Measurements from ENCODE around the gene MYO9A. TPM values are rescaled to one million over a fixed set of nuclear protein-coding genes. Genes with fewer than 3 reads are reported as not detected.
"Not testable (repeated sequence)": the region's sequence is repeated elsewhere in the genome, so short reads cannot be mapped to it uniquely, and the experiment has no call there.

Gene MYO9A
- polyA plus RNA-seq, 6 donors from 2014 or later, result 10.8 to 26.7 (median 14.1) TPM

DNA sequence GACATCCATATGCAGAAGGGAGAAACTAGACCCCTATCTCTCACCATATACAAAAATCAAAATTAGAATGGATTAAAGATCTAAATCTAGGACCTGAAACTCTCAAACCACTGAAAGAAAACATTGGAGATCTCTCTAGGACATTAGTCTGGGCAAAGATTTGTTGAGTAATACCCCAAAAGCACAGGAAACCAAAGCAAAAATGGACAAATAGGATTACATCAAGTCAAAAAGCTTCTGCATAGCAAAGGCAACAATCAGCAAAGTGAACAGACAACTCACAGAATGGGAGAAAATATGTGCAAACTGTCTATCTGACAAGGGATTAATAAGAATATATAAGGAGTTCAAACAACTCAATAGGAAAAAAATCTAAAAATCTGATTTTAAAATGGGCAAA lies 54.8 kb downstream of the MYO9A start:
- ATAC-seq (ENCODE audit: low read depth in 2 of 2), result no peak
- no peak for DNase-seq
- no peaks in the 10 kb centered on the region for H3K27me3 Mint-ChIP-seq
- H3K27ac Mint-ChIP-seq, result no peak overlapping the region
- peaks cover 5 to 20% of the 10 kb centered on the region in 2 donors for H3K36me3 Mint-ChIP-seq
- peaks cover 0 to 13% (median 7%) of the 10 kb centered on the region in 7 donors for H3K9me3 Mint-ChIP-seq
- peaks cover 4 to 5% (median 5%) of the 10 kb centered on the region in 3 donors for H3K4me1 Mint-ChIP-seq
- H3K4me3 Mint-ChIP-seq, result no peak overlapping the region

DNA sequence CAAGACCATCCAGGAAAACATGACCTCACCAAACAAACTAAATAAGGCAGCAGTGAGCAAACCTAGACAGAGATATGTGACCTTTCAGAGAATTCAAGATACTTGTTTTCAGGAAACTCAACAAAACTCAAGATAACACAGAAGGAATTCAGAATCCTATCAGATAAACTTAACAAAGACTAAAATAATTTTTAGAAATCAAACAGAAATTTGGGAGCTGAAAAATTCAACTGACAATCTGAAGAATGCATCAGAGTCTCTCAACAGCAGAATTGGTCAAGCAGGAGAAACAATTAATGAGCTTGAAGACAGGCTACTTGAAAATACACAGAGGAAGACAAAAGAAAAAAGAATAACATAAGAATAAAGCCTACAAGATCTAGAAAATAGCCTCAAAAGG lies 55.6 kb downstream of the MYO9A start:
- Mint-ChIP-seq H3K27ac (no peak overlapping the region), H3K4me1 (peaks cover 4 to 9% (median 9%) of the 10 kb centered on the region in 3 donors), H3K36me3 (peaks cover 5 to 20% of the 10 kb centered on the region in 2 donors), H3K4me3 (no peak overlapping the region), H3K27me3 (no peaks in the 10 kb centered on the region), H3K9me3 (peaks cover 0 to 13% (median 7%) of the 10 kb centered on the region in 7 donors)
- DNase-seq, result no peak
- ATAC-seq (ENCODE audit: low read depth in 2 of 2), result no peak

DNA sequence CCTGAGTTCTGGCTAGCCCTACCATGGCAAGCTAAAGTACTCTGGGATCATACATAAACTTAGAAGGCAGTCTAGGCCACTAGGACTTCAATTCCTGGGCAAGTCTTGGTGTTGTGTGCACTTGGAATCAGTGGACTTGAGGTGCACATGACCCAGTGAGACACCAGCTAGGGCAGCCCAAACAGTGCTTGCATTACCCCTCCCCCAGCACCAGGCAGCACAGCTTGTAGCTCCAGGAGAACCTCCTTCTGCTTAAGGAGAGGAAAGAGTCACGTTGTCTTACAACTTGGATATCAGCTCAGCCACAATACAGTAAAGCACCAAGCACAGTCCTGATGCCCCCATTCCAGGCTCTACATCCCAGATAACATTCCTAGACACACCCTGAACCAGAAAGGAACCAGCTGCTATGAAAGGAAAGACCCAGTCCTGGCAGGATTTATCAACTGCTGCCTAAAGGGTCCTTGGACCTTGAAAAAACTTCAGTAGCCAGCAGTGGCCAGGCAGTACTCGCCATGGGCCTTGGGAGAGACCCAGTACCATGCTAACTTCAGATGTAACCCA lies 57.2 kb downstream of the MYO9A start:
- Mint-ChIP-seq H3K27me3 (no peaks in the 10 kb centered on the region), H3K27ac (peak overlapping the region in 1 of 6 donors; percentile 23), H3K4me1 (peaks cover 4 to 10% (median 9%) of the 10 kb centered on the region in 3 donors), H3K4me3 (no peak overlapping the region), H3K9me3 (peaks cover 0 to 13% (median 7%) of the 10 kb centered on the region in 7 donors), H3K36me3 (peaks cover 5 to 20% of the 10 kb centered on the region in 2 donors)
- DNase-seq, result no peak
- no peak for ATAC-seq (ENCODE audit: low read depth in 2 of 2)

DNA sequence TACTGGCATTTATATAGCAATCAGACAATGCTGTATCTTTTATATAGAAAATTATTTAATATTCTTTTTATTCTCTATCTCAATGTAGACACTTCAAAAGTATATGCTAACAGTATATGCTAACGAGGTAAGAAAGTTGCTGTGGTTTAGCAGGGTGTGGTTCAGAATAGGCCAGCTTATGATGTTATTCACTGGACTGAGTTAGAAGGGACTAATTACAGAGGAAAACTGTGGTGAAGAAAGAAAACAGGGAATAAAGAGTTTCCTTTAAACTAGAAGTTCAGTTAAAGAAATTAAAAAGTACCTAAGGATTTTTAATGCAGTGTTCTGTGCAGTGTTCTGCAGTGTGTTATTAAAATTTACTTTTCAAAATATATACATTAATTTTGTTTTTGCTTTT lies 59.4 kb downstream of the MYO9A start:
- ATAC-seq (ENCODE audit: low read depth in 2 of 2) (no peak), DNase-seq (no peak)
- H3K4me1 Mint-ChIP-seq, result peaks cover 9 to 21% (median 11%) of the 10 kb centered on the region in 3 donors
- no peak overlapping the region for H3K4me3 Mint-ChIP-seq
- no peaks in the 10 kb centered on the region for H3K27me3 Mint-ChIP-seq
- H3K36me3 Mint-ChIP-seq, result peaks cover 0 to 20% of the 10 kb centered on the region in 2 donors
- H3K27ac Mint-ChIP-seq, result peak overlapping the region in 1 of 6 donors; percentile 22
- peaks cover 0 to 12% (median 7%) of the 10 kb centered on the region in 7 donors for H3K9me3 Mint-ChIP-seq

DNA sequence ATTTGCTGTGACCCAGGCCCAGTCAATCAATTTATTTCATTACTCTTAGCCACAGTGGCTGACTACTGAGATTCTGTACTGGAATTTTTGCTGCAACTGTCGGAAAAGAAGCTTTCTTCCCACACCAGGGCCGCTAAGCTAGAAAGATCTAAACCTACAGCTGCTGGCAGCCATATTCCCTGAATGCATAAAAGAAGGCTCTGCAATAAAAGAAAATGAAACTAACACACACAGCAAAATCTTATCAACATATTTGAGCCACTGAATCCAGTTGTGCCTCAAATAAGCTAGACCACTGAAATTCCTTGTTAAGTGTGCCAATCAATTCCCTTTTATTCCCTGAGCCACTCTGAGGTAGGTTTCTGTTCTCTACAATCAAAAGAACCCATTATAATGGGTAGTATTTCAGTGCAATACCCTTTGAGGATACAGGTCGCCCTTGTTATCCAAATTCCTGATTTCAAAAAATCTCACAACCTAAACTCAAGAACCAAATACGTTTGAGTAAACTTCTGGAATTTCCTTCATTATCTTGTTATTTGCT lies 60.3 kb downstream of the MYO9A start:
- no peak for ATAC-seq (ENCODE audit: low read depth in 2 of 2)
- Mint-ChIP-seq H3K4me1 (peaks cover 11 to 21% (median 13%) of the 10 kb centered on the region in 3 donors), H3K27me3 (no peaks in the 10 kb centered on the region), H3K36me3 (peaks cover 0 to 12% of the 10 kb centered on the region in 2 donors), H3K9me3 (peaks cover 0 to 12% (median 6%) of the 10 kb centered on the region in 7 donors), H3K27ac (peak overlapping the region in 2 of 6 donors; percentile 23 to 42), H3K4me3 (no peak overlapping the region)
- no peak for DNase-seq

DNA sequence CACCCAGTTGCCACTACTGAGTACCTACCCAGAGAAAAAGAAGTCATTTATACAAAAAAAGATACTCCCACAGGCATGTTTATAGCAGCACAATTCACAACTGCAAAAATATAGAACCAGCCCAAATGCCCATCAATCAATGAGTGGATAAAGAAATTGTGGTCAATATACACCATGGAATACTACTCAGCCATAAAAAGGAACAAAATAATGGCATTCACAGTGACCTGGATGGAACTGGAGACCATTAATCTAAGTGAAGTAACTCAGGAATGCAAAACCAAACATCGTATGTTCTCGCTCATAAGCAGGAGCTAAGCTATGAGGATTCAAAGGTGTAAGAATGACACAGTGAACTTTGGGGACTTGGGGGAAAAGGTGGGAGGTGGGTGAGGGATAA lies 61.7 kb downstream of the MYO9A start:
- not testable (repeated sequence) for DNase-seq; H3K27ac Mint-ChIP-seq; H3K9me3 Mint-ChIP-seq; H3K36me3 Mint-ChIP-seq; ATAC-seq (ENCODE audit: low read depth in 2 of 2); H3K4me3 Mint-ChIP-seq; H3K27me3 Mint-ChIP-seq
- peaks cover 11 to 17% (median 16%) of the 10 kb centered on the region in 3 donors for H3K4me1 Mint-ChIP-seq

DNA sequence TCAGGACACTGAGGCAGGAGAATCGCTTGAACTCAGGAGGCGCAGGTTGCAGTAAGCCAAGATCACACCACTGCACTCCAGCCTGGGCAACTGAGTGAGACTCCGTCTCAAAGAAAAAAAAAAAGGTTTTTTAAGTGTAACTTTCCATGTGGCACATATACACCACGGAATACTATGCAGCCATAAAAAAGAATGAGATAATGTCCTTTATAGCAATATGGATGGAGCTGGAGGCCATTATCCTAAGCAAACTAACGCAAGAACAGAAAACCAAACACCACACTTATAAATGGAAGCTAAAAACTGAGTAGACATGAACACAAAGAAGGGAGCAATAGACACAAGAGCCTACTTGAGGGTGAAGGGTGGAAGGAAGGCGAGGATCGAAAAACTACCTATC lies 64.7 kb downstream of the MYO9A start:
- not testable (repeated sequence) for H3K9me3 Mint-ChIP-seq; H3K36me3 Mint-ChIP-seq; ATAC-seq (ENCODE audit: low read depth in 2 of 2); H3K27ac Mint-ChIP-seq; H3K27me3 Mint-ChIP-seq; DNase-seq
- Mint-ChIP-seq H3K4me3 (peak overlapping the region in 2 of 8 donors; percentile 7 to 12), H3K4me1 (peaks cover 15 to 22% (median 18%) of the 10 kb centered on the region in 3 donors)

DNA sequence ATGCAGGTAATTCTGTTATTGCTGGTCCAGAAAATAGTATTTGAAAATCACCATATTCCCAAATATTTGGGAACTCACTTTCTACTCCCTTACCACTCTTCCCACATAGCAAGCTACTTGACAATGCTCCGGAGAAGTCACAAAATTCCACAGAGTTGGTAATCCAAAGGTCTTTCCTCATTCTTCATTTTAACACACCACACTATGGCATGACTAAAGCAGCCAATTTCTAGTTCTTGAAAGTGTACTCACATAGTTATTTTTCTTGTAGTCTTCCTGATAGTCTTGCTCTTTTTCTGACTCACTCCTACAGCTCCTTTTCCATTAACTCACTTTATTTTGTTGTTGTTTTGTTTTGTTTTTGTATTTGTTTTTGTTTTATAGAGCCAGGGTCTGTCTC lies 67.2 kb downstream of the MYO9A start:
- peaks cover 6 to 10% of the 10 kb centered on the region in 2 donors for H3K36me3 Mint-ChIP-seq
- no peaks in the 10 kb centered on the region for H3K27me3 Mint-ChIP-seq
- H3K4me1 Mint-ChIP-seq, result peaks cover 10 to 22% (median 17%) of the 10 kb centered on the region in 3 donors
- DNase-seq (no peak), ATAC-seq (ENCODE audit: low read depth in 2 of 2) (no peak)
- peaks cover 0 to 4% (median 0%) of the 10 kb centered on the region in 7 donors for H3K9me3 Mint-ChIP-seq
- H3K27ac Mint-ChIP-seq, result peak overlapping the region in 1 of 6 donors; percentile 90
- H3K4me3 Mint-ChIP-seq, result no peak overlapping the region

DNA sequence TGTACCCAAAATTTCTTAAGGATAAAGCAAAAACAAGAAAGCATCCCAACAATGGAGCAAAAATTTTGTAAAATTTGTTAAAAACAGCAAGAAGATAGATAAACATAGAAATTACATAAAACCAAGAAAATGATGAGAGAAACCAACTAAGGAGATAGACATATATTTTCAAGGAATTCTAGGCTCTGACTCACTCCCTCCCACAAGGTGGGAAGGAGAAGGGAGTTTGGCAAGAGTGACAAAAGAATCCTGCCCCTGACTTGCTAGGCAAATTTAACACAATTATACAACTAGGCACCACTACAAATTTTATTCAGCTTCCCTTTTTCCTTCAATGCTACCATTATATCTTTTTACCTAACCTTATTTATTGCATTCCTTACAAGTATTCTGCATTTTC lies 70.9 kb downstream of the MYO9A start:
- peaks cover 13 to 17% of the 10 kb centered on the region in 2 donors for H3K36me3 Mint-ChIP-seq
- H3K4me1 Mint-ChIP-seq, result peaks cover 6 to 12% (median 9%) of the 10 kb centered on the region in 3 donors
- H3K27me3 Mint-ChIP-seq, result no peaks in the 10 kb centered on the region
- no peaks in the 10 kb centered on the region for H3K9me3 Mint-ChIP-seq
- H3K4me3 Mint-ChIP-seq, result no peak overlapping the region
- no peak for ATAC-seq (ENCODE audit: low read depth in 2 of 2)
- no peak for DNase-seq
- no peak overlapping the region for H3K27ac Mint-ChIP-seq

DNA sequence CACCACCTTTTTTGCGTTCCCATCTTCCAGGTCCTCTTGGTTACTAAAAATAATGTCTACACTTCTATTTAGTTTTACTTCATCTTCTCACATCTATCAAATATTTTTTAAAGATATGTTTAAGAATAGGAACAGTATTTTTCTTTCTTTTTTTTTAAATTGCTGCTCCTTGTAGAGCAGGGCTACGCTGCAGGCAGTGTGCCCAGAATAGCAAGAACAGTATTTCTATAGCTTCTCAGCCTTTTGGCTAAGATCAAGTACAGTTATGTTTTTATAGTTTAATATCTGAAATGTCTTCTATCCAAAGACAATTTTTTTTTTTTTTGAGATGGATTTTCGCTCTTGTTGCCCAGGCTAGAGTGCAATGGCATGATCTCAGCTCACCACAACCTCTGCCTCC lies 73.0 kb downstream of the MYO9A start:
- peaks cover 13 to 17% of the 10 kb centered on the region in 2 donors for H3K36me3 Mint-ChIP-seq
- no peaks in the 10 kb centered on the region for H3K9me3 Mint-ChIP-seq
- ATAC-seq (ENCODE audit: low read depth in 2 of 2) (no peak), DNase-seq (no peak)
- H3K27me3 Mint-ChIP-seq, result no peaks in the 10 kb centered on the region
- H3K4me3 Mint-ChIP-seq, result no peak overlapping the region
- H3K27ac Mint-ChIP-seq, result no peak overlapping the region
- peaks cover 0 to 10% (median 4%) of the 10 kb centered on the region in 3 donors for H3K4me1 Mint-ChIP-seq

DNA sequence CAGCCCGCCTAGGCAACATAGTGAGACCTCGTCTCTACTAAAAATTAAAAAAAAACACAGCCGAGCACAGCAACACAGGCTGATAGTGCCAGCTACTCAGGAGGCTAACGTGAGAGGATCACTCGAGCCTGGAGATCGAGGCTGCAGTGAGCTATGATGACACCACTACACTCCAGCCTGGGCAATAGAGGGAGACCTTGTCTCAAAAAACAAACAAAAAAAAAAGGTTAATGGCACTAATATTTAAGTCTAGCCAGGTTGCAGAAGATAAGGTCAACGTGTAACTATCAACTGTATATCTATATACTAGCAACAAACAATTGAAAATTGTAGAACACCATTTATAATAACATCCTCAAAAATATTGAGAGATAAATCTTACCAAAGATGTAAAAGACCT lies 75.1 kb downstream of the MYO9A start:
- Mint-ChIP-seq H3K27ac (no peak overlapping the region), H3K27me3 (no peaks in the 10 kb centered on the region), H3K4me3 (no peak overlapping the region), H3K4me1 (peaks cover 5 to 10% (median 8%) of the 10 kb centered on the region in 3 donors), H3K36me3 (peaks cover 23 to 24% of the 10 kb centered on the region in 2 donors), H3K9me3 (peaks cover 0 to 5% (median 3%) of the 10 kb centered on the region in 7 donors)
- ATAC-seq (ENCODE audit: low read depth in 2 of 2) (no peak), DNase-seq (no peak)

DNA sequence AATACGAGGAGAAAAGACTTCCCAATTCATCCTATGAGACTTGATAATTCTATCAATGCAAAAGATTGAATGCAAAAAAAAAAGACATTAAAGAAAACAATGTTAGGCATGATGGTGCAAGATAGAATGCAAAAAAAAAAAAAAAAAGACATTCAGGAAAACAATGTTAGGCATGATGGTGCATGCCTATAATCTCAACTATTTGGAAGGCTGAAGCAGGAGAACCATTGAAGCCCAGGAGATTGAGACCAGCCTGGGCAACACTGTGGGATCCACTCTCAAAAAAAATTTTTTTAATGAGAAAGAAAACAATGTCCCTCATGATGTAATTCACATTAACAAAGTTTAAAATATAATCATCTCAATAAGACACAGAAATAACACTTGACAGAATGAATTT lies 75.9 kb downstream of the MYO9A start:
- peaks cover 0 to 13% (median 4%) of the 10 kb centered on the region in 7 donors for H3K9me3 Mint-ChIP-seq
- ATAC-seq (ENCODE audit: low read depth in 2 of 2) (no peak), DNase-seq (no peak)
- H3K27ac Mint-ChIP-seq, result peak overlapping the region in 1 of 6 donors; percentile 59
- H3K4me1 Mint-ChIP-seq, result peaks cover 4 to 10% (median 8%) of the 10 kb centered on the region in 3 donors
- no peak overlapping the region for H3K4me3 Mint-ChIP-seq
- peaks cover 24 to 30% of the 10 kb centered on the region in 2 donors for H3K36me3 Mint-ChIP-seq
- no peaks in the 10 kb centered on the region for H3K27me3 Mint-ChIP-seq

DNA sequence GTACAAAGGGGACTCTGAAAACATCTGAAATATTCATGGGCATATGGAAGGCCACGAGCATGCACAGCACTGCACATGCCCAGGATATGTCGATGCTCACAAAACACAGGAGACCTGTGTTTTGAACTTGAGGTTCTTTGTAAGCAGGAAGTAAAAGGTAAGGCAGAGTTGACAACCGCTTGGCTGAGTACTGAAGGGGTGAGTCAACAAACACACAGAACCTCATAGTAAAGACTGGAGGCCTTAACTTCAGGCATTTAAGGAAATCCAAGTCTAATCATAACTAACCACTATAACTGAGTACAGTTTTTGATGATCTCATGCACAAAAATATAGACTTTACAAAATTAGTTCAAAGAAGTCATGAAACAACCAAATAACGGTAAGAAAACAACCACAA lies 80.6 kb downstream of the MYO9A start:
- no peak for ATAC-seq (ENCODE audit: low read depth in 2 of 2)
- H3K36me3 Mint-ChIP-seq, result peaks cover 11 to 13% of the 10 kb centered on the region in 2 donors
- H3K9me3 Mint-ChIP-seq, result peaks cover 0 to 13% (median 4%) of the 10 kb centered on the region in 7 donors
- H3K4me1 Mint-ChIP-seq, result peaks cover 7 to 13% (median 10%) of the 10 kb centered on the region in 3 donors
- no peak overlapping the region for H3K4me3 Mint-ChIP-seq
- H3K27me3 Mint-ChIP-seq, result no peaks in the 10 kb centered on the region
- no peak for DNase-seq
- H3K27ac Mint-ChIP-seq, result no peak overlapping the region

Data from naive B cell (primary cell).